Fibroblast of lung (primary cell): Measurements from ENCODE around the gene RAP1A.

Experiments used
- EZH2 ChIP-seq: IDR thresholded peaks from 2 replicates; pipeline ENCODE4 v1.5.1; 2012; ENCODE audit warnings: low read length, control low read depth, mild to moderate bottlenecking; ENCODE audit errors: missing control alignments
- TF ChIP-seq, protein P1 (sequence below), 2 donors: IDR thresholded peaks in 1 of 2; conservative IDR thresholded peaks in 1 of 2; 1 replicate in 1 of 2; 2 replicates in 1 of 2; pipeline ENCODE4 v1.5.1; 2011 to 2012; ENCODE audit warnings: low read length in 2 of 2, control low read depth in 1 of 2, inconsistent platforms in 1 of 2, low read depth in 1 of 2, mild to moderate bottlenecking in 1 of 2

DNA sequence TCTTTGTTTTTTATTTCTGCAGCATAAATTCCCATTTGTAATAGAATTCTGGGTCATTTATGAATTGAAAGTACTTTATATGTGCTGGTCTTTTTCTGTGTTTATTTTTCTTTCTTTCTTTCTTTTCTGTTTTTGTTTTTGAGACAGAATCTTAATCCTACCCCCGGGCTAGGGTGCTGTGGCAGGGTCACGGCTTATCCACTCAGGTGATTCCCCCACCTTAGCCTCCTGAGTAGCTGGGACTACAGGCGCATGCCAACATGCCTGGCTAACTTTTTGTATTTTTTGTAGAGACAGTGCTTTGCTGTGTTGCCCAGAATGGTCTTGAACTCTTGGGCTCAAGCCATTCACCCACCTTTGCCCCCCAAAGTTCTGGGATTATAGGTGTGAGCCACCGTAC, 18.7 kb downstream of the RAP1A start:
- TF ChIP-seq, protein P1, sequence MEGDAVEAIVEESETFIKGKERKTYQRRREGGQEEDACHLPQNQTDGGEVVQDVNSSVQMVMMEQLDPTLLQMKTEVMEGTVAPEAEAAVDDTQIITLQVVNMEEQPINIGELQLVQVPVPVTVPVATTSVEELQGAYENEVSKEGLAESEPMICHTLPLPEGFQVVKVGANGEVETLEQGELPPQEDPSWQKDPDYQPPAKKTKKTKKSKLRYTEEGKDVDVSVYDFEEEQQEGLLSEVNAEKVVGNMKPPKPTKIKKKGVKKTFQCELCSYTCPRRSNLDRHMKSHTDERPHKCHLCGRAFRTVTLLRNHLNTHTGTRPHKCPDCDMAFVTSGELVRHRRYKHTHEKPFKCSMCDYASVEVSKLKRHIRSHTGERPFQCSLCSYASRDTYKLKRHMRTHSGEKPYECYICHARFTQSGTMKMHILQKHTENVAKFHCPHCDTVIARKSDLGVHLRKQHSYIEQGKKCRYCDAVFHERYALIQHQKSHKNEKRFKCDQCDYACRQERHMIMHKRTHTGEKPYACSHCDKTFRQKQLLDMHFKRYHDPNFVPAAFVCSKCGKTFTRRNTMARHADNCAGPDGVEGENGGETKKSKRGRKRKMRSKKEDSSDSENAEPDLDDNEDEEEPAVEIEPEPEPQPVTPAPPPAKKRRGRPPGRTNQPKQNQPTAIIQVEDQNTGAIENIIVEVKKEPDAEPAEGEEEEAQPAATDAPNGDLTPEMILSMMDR (conservative IDR thresholded peaks at IDR 0.05 in 1 of 2, IDR thresholded peaks at IDR 0.05 in 1 of 2; ENCODE audit: low read depth in 1 of 2, low read length in 2 of 2), result no peak
- no peak for TF ChIP-seq EZH2
